Measurements from ENCODE around the gene CES2. TPM values are rescaled to one million over a fixed set of nuclear protein-coding genes. Genes with fewer than 3 reads are reported as not detected.

The CES2 gene
- total and polyA plus RNA-seq, 8 donors = 16.9 to 893 (median 37.8) TPM

GRCh38 chr16:66924527-66925321, 10.6 kb upstream of the CES2 start:
- H3K27ac ChIP-seq = peak overlapping the region; percentile 4 to 84 (median 79)
- no peaks in the 10 kb centered on the region for H3K9me3 ChIP-seq
- TF ChIP-seq, protein P1, sequence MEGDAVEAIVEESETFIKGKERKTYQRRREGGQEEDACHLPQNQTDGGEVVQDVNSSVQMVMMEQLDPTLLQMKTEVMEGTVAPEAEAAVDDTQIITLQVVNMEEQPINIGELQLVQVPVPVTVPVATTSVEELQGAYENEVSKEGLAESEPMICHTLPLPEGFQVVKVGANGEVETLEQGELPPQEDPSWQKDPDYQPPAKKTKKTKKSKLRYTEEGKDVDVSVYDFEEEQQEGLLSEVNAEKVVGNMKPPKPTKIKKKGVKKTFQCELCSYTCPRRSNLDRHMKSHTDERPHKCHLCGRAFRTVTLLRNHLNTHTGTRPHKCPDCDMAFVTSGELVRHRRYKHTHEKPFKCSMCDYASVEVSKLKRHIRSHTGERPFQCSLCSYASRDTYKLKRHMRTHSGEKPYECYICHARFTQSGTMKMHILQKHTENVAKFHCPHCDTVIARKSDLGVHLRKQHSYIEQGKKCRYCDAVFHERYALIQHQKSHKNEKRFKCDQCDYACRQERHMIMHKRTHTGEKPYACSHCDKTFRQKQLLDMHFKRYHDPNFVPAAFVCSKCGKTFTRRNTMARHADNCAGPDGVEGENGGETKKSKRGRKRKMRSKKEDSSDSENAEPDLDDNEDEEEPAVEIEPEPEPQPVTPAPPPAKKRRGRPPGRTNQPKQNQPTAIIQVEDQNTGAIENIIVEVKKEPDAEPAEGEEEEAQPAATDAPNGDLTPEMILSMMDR (IDR thresholded peaks at IDR 0.05) = peak in 3 of 7 experiments; percentile 17 to 51 (median 30)
- no peak for TF ChIP-seq EP300 (IDR thresholded peaks at IDR 0.05)
- peak; percentile 49 to 73 for DNase-seq
- peaks cover 13 to 74% (median 43%) of the 10 kb centered on the region in 4 donors for H3K4me1 ChIP-seq
- intact Hi-C loops (cut with DNase I; ENCODE audit: low total_unique reads) = no loop called here
- peak overlapping the region; percentile 56 to 62 (median 60) for H3K4me3 ChIP-seq
- peaks cover 0 to 52% (median 24%) of the 10 kb centered on the region in 3 donors for H3K27me3 ChIP-seq
- H3K36me3 ChIP-seq = peaks cover 0 to 8% (median 0%) of the 10 kb centered on the region in 4 donors
- 8 to 23% (median 10%) methylated on average over 23 to 72 of the region's 72 CpGs for WGBS, 5 donors

GRCh38 chr16:66925322-66925840, 9.9 kb upstream of the CES2 start, which contains the start of gene RRAD:
RRAD (minus strand) TSS chr16:66925535; CDS start chr16:66925179, 356 bp downstream.
- DNase-seq = peak in 1 of 2 donors; percentile 65
- peaks cover 13 to 76% (median 40%) of the 10 kb centered on the region in 4 donors for H3K4me1 ChIP-seq
- intact Hi-C loops (cut with DNase I; ENCODE audit: low total_unique reads) = no loop called here
- peak within 1 kb of the TSS; percentile 56 to 62 (median 60) for H3K4me3 ChIP-seq
- H3K36me3 ChIP-seq = peaks cover 0 to 8% (median 0%) of the 10 kb centered on the region in 4 donors
- H3K27ac ChIP-seq = peak within 1 kb of the TSS; percentile 4 to 84 (median 79)
- peaks cover 0 to 52% (median 24%) of the 10 kb centered on the region in 3 donors for H3K27me3 ChIP-seq
- TF ChIP-seq POLR2AphosphoS5 (IDR thresholded peaks at IDR 0.05) = peak in 2 of 3 donors; percentile 29 to 65
- TF ChIP-seq, protein P1 (IDR thresholded peaks at IDR 0.05) = no peak
- no peaks in the 10 kb centered on the region for H3K9me3 ChIP-seq
- WGBS, 5 donors = 2 to 7% (median 5%) methylated on average over 18 to 42 of the region's 42 CpGs

DNA sequence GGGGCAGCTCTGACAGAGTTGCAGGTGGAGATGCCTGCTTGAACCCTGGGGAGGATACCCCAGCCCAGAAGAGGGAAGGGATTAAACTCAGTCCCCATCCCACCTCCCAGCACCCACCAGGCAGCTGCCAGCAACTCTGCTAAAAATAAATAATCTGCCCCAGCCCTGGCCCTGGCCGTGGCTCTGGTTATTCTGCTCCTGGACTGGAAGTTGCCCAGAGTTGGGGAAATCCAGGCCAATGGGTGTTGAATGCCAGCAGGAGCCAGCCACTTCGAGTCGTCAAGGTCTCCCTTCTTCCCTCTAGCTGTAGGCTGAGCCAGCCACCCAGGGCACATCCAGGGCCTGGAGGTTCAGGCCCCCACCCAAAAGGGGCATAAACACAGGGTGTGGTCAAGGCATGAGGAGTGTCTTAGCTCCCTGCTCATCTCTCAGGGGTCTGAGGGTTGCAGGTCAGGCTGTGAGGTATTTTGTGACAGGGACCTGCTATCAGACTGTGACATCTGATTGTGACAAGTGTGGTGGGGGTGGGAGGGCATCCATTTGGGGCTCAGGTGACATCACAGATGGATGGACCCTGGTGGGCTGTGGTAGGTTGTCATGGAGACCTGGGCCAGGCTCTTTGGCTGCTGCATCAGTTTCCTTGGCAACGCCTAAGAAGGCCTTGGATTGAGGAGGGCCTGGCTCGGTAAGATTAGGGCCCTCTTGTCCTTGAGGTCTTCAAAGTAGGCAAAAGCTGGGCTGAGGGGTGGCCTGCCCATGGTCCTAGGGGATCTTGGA, 9.0 kb upstream of the CES2 start:
- Histone ChIP-seq H3K27ac (peak overlapping the region in 4 of 5 donors; percentile 71 to 84 (median 80)), H3K36me3 (peaks cover 0 to 8% (median 3%) of the 10 kb centered on the region in 4 donors), H3K27me3 (peaks cover 0 to 45% (median 24%) of the 10 kb centered on the region in 3 donors), H3K4me1 (peaks cover 13 to 73% (median 36%) of the 10 kb centered on the region in 4 donors), H3K4me3 (peak overlapping the region in 2 of 4 donors; percentile 56 to 59), H3K9me3 (no peaks in the 10 kb centered on the region)
- whole genome bisulfite sequencing, 5 donors = 43 to 53% (median 50%) methylated on average over 5 of the region's 5 CpGs
- peak in 1 of 2 donors; percentile 40 for DNase-seq
- no peak for TF ChIP-seq POLR2A (IDR thresholded peaks at IDR 0.05)
- TF ChIP-seq, protein P1 (IDR thresholded peaks at IDR 0.05) = no peak
- no peak for TF ChIP-seq POLR2AphosphoS5 (IDR thresholded peaks at IDR 0.05)
- no peak for TF ChIP-seq EP300 (IDR thresholded peaks at IDR 0.05)
- intact Hi-C loops (cut with DNase I; ENCODE audit: low total_unique reads) = no loop called here

- H3K36me3 ChIP-seq = peaks cover 0 to 9% (median 4%) of the 10 kb centered on the region in 4 donors
- H3K4me1 ChIP-seq = peaks cover 14 to 73% (median 34%) of the 10 kb centered on the region in 4 donors
- 59 to 87% (median 63%) methylated on average over 3 of the region's 3 CpGs for WGBS, 5 donors
- H3K4me3 ChIP-seq = no peak overlapping the region
- TF ChIP-seq, protein P1 (IDR thresholded peaks at IDR 0.05) = no peak
- TF ChIP-seq POLR2A (IDR thresholded peaks at IDR 0.05) (no peak), EP300 (IDR thresholded peaks at IDR 0.05) (no peak), POLR2AphosphoS5 (IDR thresholded peaks at IDR 0.05) (no peak)
- peak in 1 of 2 donors; percentile 58 for DNase-seq
- intact Hi-C loops (cut with DNase I; ENCODE audit: low total_unique reads) = no loop called here
- H3K27me3 ChIP-seq = peaks cover 0 to 39% (median 24%) of the 10 kb centered on the region in 3 donors
- peak overlapping the region in 4 of 5 donors; percentile 10 to 84 (median 48) for H3K27ac ChIP-seq
- no peaks in the 10 kb centered on the region for H3K9me3 ChIP-seq
Measured at GRCh38 chr16:66926961-66927436, 8.3 kb upstream of the CES2 start.

Data from stomach (tissue), 9 donors.